GM18526 (cell line): ENCODE data around the gene SEMA4D.

ENCODE experiments used
- POLR2A ChIP-seq: IDR thresholded peaks from 3 replicates; pipeline ENCODE4 v1.6.1; 2011; ENCODE audit not compliant: insufficient read length; ENCODE audit errors: extremely low read depth

The SEMA4D gene

GRCh38 chr9:89496645-89497256, 1.2 kb downstream of the SEMA4D start:
- no peak for TF ChIP-seq POLR2A

DNA sequence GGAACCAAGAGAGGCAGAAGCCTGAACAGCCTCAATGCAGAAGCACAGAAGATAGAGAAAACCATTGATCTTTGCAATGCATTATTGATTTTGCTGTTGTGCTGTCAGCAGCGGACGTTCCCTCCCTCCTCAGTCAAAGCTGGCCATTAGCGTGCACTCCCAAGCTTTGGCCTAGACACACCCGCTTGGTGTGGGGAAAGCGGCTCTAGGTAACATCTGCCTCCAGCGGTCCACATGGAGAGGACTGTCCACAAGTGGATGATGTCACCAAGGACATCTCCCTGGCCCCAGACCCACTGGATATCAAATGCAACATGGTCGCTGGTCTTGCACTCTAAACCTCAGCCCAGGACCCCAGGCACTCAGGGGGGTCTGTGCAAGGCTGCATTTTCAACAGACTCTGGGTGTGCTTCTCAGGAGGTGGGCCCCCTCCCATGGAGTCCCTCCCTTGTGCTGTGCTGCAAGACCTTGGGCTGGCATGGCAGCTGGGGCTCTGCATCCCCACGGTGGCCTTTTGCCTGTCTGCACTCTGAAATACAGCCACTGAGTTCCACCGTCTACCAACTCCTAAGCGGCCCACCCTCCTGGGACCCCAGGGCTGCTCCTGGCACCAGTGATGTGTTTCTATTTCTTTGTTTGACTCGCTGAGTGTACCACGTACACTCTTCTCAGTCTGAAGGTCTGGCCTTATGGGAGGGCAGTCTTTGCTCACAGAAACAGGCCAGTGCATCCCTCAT, 1.9 kb downstream of the SEMA4D start:
- no peak for TF ChIP-seq POLR2A

DNA sequence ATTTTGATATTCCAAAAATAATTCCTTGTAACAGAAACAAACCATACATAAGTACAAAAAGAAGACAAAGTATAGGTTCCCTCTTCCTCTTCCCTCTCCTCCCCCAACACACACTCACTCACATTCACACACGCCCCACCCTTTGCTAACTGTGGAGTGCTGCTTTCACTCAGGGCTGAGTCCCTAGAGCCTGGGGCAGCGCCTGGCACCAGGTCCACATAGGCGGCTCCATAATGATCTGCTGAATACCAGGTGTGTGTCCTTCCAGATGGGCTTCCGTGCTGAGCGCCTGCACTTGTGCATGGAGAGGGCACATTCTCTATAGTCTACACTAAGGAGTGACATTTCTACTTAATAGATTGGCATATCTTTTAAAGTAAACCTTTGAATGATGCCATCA, 3.7 kb downstream of the SEMA4D start:
- no peak for TF ChIP-seq POLR2A

- no peak for TF ChIP-seq POLR2A
Measured at GRCh38 chr9:89493671-89494070, 4.2 kb downstream of the SEMA4D start.

DNA sequence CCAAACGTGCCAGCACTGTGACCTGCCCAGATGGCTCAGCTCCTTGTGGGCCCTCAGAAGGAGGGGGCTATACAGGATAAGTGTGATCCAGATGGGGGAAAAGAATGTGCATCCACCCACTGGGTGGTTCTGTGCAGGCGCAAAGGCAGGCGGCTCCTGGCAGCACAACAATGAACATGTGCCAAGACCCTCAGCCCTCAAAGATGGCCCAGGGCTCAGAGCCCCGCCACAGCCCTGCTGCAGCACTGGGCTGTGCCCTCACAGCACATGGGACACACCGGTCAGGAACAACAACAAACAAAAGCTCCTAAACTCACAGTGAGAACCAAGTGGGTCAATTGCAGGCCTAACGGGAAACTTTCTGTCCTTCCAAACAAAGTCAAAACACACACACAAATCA, 4.7 kb downstream of the SEMA4D start:
- TF ChIP-seq POLR2A, result no peak

- no peak for TF ChIP-seq POLR2A
Measured at GRCh38 chr9:89492586-89492985, 5.3 kb downstream of the SEMA4D start.

DNA sequence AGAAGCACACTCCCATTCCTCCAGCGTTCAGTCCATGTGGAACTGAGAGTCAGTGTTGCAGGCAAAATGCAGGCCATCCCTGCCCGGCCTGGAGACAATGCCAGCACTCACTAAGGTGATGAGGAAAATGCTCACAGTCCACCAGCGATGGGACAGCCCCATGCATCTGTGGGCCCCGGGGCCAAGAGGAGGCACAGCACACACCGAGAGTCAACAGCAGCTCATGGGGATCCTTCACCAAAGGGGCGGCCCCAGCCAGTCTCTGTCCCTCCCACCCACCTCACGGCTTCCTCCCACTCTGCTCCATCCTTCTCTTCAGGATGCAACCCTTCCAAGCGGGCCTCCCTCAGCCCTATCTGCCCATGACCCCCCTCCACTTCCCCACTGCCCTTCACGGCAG, 6.2 kb downstream of the SEMA4D start:
- no peak for TF ChIP-seq POLR2A

GRCh38 chr9:89489548-89490530, 8.1 kb downstream of the SEMA4D start:
- TF ChIP-seq POLR2A, result no peak

DNA sequence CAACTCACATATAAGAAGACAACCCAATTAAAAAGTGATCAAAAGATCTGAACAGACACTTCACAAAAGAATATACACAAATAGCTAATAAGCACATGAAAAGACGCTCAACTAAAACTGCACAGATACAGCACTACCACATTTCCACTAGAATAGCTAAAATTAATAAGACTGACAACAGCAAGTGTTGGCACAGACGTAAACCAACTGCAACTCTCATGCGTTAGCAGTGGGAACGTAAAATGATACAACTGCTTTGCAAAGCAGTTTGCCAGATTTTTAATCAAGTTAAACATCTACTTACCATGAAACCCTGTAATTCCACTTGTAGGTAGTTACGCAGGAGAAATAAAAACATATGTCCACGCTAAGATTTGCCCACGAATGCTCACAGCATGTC, 9.0 kb downstream of the SEMA4D start:
- TF ChIP-seq POLR2A, result no peak

- TF ChIP-seq POLR2A, result no peak
Measured at GRCh38 chr9:89488131-89488530, 9.8 kb downstream of the SEMA4D start.

GRCh38 chr9:89486681-89487080, 11.2 kb downstream of the SEMA4D start:
- TF ChIP-seq POLR2A, result no peak

DNA sequence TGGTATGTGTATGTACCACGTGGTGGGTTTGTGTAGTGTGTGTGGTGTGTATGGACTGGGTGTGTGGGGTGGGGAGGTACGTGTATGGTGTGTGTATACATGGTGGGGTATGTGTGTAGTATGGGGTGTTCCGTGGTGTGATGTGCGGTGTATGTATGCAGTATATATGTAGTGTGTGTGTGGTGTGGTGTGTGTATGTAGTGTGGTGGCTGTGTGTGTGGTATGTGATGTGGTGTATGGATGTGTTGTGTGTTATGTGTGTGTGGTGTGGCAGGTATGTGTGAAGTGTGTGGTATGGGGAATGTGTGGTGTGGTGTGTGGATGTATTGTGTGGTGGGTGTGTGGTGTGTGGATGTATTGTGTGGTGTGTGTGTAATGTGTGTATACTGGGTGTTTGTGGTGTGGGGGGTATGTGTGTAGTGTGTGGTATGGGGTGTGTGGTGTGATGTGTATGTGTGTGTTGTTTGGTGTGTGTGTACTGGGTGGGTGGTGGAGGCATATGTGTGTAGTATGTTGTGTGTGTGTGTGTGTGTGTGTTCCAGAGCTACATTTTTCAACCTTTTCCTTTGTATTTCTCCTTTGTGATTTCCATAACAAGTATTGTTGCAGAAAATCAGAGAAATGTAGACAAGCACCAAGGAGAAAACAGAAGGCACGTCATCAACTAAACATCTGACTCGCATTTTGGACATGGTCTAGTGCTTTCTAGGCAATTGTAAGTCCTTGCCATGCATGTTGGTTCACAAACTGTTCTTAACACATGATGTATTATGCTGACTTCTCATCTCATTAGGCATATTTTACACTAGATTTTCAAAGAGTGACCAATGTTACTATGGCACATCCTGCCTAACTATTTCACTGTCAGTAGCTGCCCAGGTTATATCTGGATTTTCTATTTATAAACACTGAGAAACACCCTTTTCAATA, 13.2 kb downstream of the SEMA4D start:
- no peak for TF ChIP-seq POLR2A

GRCh38 chr9:89483592-89484474, 14.1 kb downstream of the SEMA4D start:
- TF ChIP-seq POLR2A, result no peak

DNA sequence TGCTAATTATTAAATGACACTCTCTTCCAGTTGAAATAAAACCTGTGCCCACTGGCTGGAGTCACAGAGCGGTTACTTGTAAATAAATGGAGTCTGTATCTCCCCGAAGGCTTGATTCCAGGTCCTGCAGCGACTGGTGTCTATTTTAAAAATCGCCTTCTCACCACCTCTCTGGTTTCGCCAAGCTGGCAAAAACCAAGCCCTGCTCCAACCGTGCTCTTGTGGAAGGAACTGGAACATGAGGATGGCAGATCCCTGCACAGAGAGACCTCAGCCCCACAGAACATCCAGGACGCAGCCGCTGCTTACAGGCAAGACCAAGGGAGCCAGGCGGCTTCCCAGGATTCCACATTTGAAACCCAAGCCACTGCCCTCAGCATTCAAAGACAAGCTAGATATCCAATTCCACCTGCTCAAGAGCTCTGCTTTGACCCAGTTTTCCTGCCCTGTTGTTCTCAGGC, 15.0 kb downstream of the SEMA4D start:
- TF ChIP-seq POLR2A, result no peak
